HCT116 (cell line): ENCODE data around the gene CFAP221.

ENCODE experiments used
- CBX3 ChIP-seq: IDR thresholded peaks from 2 replicates; pipeline ENCODE4 v1.6.1; 2012; ENCODE audit warnings: low read depth
- EGR1 ChIP-seq: IDR thresholded peaks from 2 replicates; pipeline ENCODE4 v1.6.1; 2012; ENCODE audit warnings: low read depth
- EZH2 ChIP-seq: fragments of 200-600 bp; sonication (generic); IDR thresholded peaks from 2 replicates; pipeline ENCODE4 v1.6.1; 2017; ENCODE audit warnings: antibody characterized with exemption, mixed run types
- EZH2phosphoT487 ChIP-seq: fragments of 200-600 bp; IDR thresholded peaks from 2 replicates; pipeline ENCODE4 v1.6.1; 2018; ENCODE audit warnings: antibody characterized with exemption, borderline replicate concordance
- POLR2A ChIP-seq: IDR thresholded peaks from 2 replicates; pipeline ENCODE4 v1.7.0; 2011; ENCODE audit warnings: borderline replicate concordance; ENCODE audit not compliant: insufficient read depth, insufficient read length; ENCODE audit errors: extremely low read depth
- POLR2AphosphoS5 ChIP-seq: IDR thresholded peaks from 2 replicates; pipeline ENCODE4 v1.6.1; 2011; ENCODE audit warnings: mild to moderate bottlenecking, low read depth, low read length, moderate library complexity
- RAD21 ChIP-seq: IDR thresholded peaks from 2 replicates; pipeline ENCODE4 v1.6.1; 2012; ENCODE audit warnings: low read depth, mild to moderate bottlenecking
- SIN3A ChIP-seq: IDR thresholded peaks from 2 replicates; pipeline ENCODE4 v1.6.1; 2012; ENCODE audit warnings: low read depth
- ZFX ChIP-seq: fragments of 450-650 bp; IDR thresholded peaks from 2 replicates; pipeline ENCODE4 v1.6.1; 2017
- TF ChIP-seq, protein P1 (sequence below), 3 experiments: fragments of 200-600 bp in 1 of 3; sonication (generic) in 1 of 3; IDR thresholded peaks in 2 of 3; conservative IDR thresholded peaks in 1 of 3; 2 replicates each; pipeline ENCODE4 v1.5.1; 2012 to 2017; ENCODE audit warnings: low read depth in 2 of 3, low read length in 2 of 3, antibody characterized with exemption in 1 of 3, borderline replicate concordance in 1 of 3, control low read depth in 1 of 3, mild to moderate bottlenecking in 1 of 3, mixed read lengths in 1 of 3, mixed run types in 1 of 3, moderate library complexity in 1 of 3; ENCODE audit not compliant: insufficient read depth in 1 of 3
- TF ChIP-seq, protein P2 (sequence below): IDR thresholded peaks from 2 replicates; pipeline ENCODE4 v1.6.1; 2012; ENCODE audit warnings: low read depth
- TF ChIP-seq, protein P3 (sequence below): IDR thresholded peaks from 2 replicates; pipeline ENCODE4 v1.6.1; 2012

DNA sequence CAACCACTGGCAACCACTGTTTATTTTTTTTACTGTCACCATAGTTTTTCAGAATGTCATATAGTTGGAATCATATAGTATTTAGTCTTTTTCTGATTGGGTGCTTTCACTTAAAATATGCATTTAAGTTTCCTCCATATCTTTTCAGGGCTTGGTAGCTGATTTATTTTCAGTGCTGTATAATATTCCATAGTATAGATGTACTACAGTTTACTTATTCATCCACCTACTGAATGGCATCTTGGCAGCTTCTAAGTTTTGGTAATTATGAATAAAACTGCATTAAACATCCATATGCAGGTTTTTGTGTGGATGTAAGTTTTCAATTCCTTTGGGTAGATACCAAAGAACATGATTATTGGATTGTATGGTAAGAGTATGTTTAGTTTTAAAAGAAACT is 23.0 kb downstream of the CFAP221 start:
- TF ChIP-seq EZH2phosphoT487 (no peak), RAD21 (no peak), EGR1 (no peak), SIN3A (no peak), ZFX (no peak), POLR2A (no peak), EZH2 (no peak), CBX3 (no peak), POLR2AphosphoS5 (no peak)
- TF ChIP-seq, protein P1, sequence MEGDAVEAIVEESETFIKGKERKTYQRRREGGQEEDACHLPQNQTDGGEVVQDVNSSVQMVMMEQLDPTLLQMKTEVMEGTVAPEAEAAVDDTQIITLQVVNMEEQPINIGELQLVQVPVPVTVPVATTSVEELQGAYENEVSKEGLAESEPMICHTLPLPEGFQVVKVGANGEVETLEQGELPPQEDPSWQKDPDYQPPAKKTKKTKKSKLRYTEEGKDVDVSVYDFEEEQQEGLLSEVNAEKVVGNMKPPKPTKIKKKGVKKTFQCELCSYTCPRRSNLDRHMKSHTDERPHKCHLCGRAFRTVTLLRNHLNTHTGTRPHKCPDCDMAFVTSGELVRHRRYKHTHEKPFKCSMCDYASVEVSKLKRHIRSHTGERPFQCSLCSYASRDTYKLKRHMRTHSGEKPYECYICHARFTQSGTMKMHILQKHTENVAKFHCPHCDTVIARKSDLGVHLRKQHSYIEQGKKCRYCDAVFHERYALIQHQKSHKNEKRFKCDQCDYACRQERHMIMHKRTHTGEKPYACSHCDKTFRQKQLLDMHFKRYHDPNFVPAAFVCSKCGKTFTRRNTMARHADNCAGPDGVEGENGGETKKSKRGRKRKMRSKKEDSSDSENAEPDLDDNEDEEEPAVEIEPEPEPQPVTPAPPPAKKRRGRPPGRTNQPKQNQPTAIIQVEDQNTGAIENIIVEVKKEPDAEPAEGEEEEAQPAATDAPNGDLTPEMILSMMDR (IDR thresholded peaks at IDR 0.05 in 2 of 3, conservative IDR thresholded peaks at IDR 0.05 in 1 of 3; ENCODE audit: borderline replicate concordance in 1 of 3, insufficient read depth in 1 of 3, low read depth in 2 of 3, low read length in 2 of 3), result no peak
- TF ChIP-seq, protein P2, sequence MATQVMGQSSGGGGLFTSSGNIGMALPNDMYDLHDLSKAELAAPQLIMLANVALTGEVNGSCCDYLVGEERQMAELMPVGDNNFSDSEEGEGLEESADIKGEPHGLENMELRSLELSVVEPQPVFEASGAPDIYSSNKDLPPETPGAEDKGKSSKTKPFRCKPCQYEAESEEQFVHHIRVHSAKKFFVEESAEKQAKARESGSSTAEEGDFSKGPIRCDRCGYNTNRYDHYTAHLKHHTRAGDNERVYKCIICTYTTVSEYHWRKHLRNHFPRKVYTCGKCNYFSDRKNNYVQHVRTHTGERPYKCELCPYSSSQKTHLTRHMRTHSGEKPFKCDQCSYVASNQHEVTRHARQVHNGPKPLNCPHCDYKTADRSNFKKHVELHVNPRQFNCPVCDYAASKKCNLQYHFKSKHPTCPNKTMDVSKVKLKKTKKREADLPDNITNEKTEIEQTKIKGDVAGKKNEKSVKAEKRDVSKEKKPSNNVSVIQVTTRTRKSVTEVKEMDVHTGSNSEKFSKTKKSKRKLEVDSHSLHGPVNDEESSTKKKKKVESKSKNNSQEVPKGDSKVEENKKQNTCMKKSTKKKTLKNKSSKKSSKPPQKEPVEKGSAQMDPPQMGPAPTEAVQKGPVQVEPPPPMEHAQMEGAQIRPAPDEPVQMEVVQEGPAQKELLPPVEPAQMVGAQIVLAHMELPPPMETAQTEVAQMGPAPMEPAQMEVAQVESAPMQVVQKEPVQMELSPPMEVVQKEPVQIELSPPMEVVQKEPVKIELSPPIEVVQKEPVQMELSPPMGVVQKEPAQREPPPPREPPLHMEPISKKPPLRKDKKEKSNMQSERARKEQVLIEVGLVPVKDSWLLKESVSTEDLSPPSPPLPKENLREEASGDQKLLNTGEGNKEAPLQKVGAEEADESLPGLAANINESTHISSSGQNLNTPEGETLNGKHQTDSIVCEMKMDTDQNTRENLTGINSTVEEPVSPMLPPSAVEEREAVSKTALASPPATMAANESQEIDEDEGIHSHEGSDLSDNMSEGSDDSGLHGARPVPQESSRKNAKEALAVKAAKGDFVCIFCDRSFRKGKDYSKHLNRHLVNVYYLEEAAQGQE, result no peak
- TF ChIP-seq, protein P3, sequence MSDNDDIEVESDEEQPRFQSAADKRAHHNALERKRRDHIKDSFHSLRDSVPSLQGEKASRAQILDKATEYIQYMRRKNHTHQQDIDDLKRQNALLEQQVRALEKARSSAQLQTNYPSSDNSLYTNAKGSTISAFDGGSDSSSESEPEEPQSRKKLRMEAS, result no peak
